HepG2 (cell line): ENCODE results near the gene TCAF1. TPM values are rescaled to one million over a fixed set of nuclear protein-coding genes. Genes with fewer than 3 reads are reported as not detected.

Experiments used
- ARID2 ChIP-seq: sonication (generic); formaldehyde crosslinking; IDR thresholded peaks from 2 replicates; pipeline ENCODE4 v1.8.1; 2022; ENCODE audit warnings: mild to moderate bottlenecking, missing genetic modification reagents, borderline replicate concordance
- ATF6 ChIP-seq: sonication (generic); formaldehyde crosslinking; conservative IDR thresholded peaks from 2 replicates; pipeline ENCODE4 v1.4.0; 2020; ENCODE audit warnings: missing genetic modification reagents
- EP300 ChIP-seq, 3 experiments: sonication (generic) in 1 of 3; formaldehyde crosslinking in 1 of 3; IDR thresholded peaks; 2 replicates each; pipeline versions ENCODE4 v1.5.1 to v1.6.1; 2011 to 2020; ENCODE audit warnings: low read depth in 2 of 3, low read length in 2 of 3, borderline replicate concordance in 1 of 3, improper control_type of control experiment in 1 of 3, mild to moderate bottlenecking in 1 of 3, missing genetic modification reagents in 1 of 3, moderate library complexity in 1 of 3
- FOXJ3 ChIP-seq: sonication (generic); formaldehyde crosslinking; IDR thresholded peaks from 2 replicates; pipeline ENCODE4 v1.4.0; 2020; ENCODE audit warnings: missing genetic modification reagents, mild to moderate bottlenecking, borderline replicate concordance
- MAF1 ChIP-seq: sonication (generic); formaldehyde crosslinking; IDR thresholded peaks from 2 replicates; pipeline ENCODE4 v1.5.0; 2020; ENCODE audit warnings: missing genetic modification reagents, borderline replicate concordance
- MTA1 ChIP-seq: sonication (generic); formaldehyde crosslinking; IDR thresholded peaks from 2 replicates; pipeline ENCODE4 v1.4.0; 2020; ENCODE audit warnings: missing genetic modification reagents, mild to moderate bottlenecking, borderline replicate concordance
- NFATC3 ChIP-seq: sonication (generic); formaldehyde crosslinking; IDR thresholded peaks from 2 replicates; pipeline ENCODE4 v1.5.1; 2020; ENCODE audit warnings: mild to moderate bottlenecking, missing genetic modification reagents
- RXRA ChIP-seq: sonication (generic); formaldehyde crosslinking; IDR thresholded peaks from 2 replicates; pipeline ENCODE4 v1.5.1; 2020; ENCODE audit warnings: missing genetic modification reagents
- SAP130 ChIP-seq: IDR thresholded peaks from 2 replicates; pipeline ENCODE4 v1.6.1; 2016; ENCODE audit warnings: low read depth
- TBL1XR1 ChIP-seq: fragments of 150-350 bp; IDR thresholded peaks from 2 replicates; pipeline ENCODE4 v1.6.1; 2014; ENCODE audit warnings: borderline replicate concordance, low read length; ENCODE audit not compliant: partially characterized antibody
- THAP11 ChIP-seq: IDR thresholded peaks from 2 replicates; pipeline ENCODE4 v1.6.1; 2016; ENCODE audit warnings: missing biosample characterization, missing genetic modification reagents
- TRIM22 ChIP-seq: fragments of 450-650 bp; IDR thresholded peaks from 2 replicates; pipeline ENCODE4 v1.6.1; 2017
- ZBTB8A ChIP-seq: sonication (generic); formaldehyde crosslinking; IDR thresholded peaks from 2 replicates; pipeline ENCODE4 v1.4.0; 2020; ENCODE audit warnings: mild to moderate bottlenecking, low read depth, missing genetic modification reagents, borderline replicate concordance
- ZNF180 ChIP-seq: sonication (generic); formaldehyde crosslinking; IDR thresholded peaks from 2 replicates; pipeline ENCODE4 v1.4.0; 2020; ENCODE audit warnings: low read depth, missing genetic modification reagents, borderline replicate concordance
- ZNF761 ChIP-seq: sonication (generic); formaldehyde crosslinking; conservative IDR thresholded peaks from 2 replicates; pipeline ENCODE4 v1.4.0; 2020; ENCODE audit warnings: mild to moderate bottlenecking, missing genetic modification reagents
- ZNF792 ChIP-seq: IDR thresholded peaks from 2 replicates; pipeline ENCODE4 v1.6.1; 2016
- ZSCAN31 ChIP-seq: sonication (generic); formaldehyde crosslinking; IDR thresholded peaks from 2 replicates; pipeline ENCODE4 v1.5.0; 2020; ENCODE audit warnings: low read depth, mild to moderate bottlenecking, missing genetic modification reagents
- ZXDC ChIP-seq: sonication (generic); formaldehyde crosslinking; IDR thresholded peaks from 2 replicates; pipeline ENCODE4 v1.5.0; 2020; ENCODE audit warnings: mild to moderate bottlenecking, missing genetic modification reagents
- polyA plus RNA-seq, 8 experiments: library from polyadenylated mRNA; depleted of rRNA in 3 of 8; stranded (reverse) in 7 of 8; unstranded in 1 of 8; fragments of >200 nt; fragmentation: Illumina TruSeq in 4 of 8; extraction: Trizol in 4 of 8; gene quantifications; 2 replicates each; pipeline versions ENCODE4 v1.2.1 to v1.2.3, GENCODE V29; 2011 to 2016; ENCODE audit warnings: low read depth in 4 of 8, missing spikeins in 1 of 8, mixed read lengths in 1 of 8; ENCODE audit not compliant: insufficient read depth in 1 of 8
- total RNA-seq, 5 experiments: library from RNA; depleted of rRNA; stranded (reverse); fragments of >200 nt; fragmentation: Illumina TruSeq; extraction: Trizol; gene quantifications; 2 replicates each; pipeline ENCODE4 v1.2.3, GENCODE V29; 2016; ENCODE audit warnings: low read depth in 1 of 5
- TF ChIP-seq, protein P1 (sequence below): sonication (generic); formaldehyde crosslinking; IDR thresholded peaks from 2 replicates; pipeline ENCODE4 v1.8.0; 2022; ENCODE audit warnings: mild to moderate bottlenecking, missing genetic modification reagents, moderate library complexity
- TF ChIP-seq, protein P2 (sequence below): sonication (generic); formaldehyde crosslinking; IDR thresholded peaks from 2 replicates; pipeline ENCODE4 v1.4.0; 2020; ENCODE audit warnings: missing genetic modification reagents

Gene TCAF1
- total and polyA plus RNA-seq, 2 of the 13 experiments (the other 11 are each of a cell fraction or from before 2014, with no cell fraction given), result 36.2 to 101 TPM

- TF ChIP-seq EP300 (IDR thresholded peaks at IDR 0.05; ENCODE audit: low read depth in 2 of 2, low read length in 2 of 2), result peak in 1 of 2 experiments; percentile 52; a peak in 1 of 4 replicates
- TF ChIP-seq EP300 (CRISPR knock-in tag; IDR thresholded peaks at IDR 0.05; ENCODE audit: borderline replicate concordance), result no peak; the same call in 1 of the 2 replicates
- no peak for TF ChIP-seq FOXJ3
- no peak; the same call in 1 of the 2 replicates for TF ChIP-seq ZNF761 (CRISPR knock-in tag)
- TF ChIP-seq ZNF180 (CRISPR knock-in tag), result no peak
- TF ChIP-seq, protein P1, sequence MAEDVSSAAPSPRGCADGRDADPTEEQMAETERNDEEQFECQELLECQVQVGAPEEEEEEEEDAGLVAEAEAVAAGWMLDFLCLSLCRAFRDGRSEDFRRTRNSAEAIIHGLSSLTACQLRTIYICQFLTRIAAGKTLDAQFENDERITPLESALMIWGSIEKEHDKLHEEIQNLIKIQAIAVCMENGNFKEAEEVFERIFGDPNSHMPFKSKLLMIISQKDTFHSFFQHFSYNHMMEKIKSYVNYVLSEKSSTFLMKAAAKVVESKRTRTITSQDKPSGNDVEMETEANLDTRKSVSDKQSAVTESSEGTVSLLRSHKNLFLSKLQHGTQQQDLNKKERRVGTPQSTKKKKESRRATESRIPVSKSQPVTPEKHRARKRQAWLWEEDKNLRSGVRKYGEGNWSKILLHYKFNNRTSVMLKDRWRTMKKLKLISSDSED, result no peak
- no peak for TF ChIP-seq ARID2 (CRISPR knock-in tag)
- TF ChIP-seq TRIM22, result no peak
- TF ChIP-seq, protein P2, sequence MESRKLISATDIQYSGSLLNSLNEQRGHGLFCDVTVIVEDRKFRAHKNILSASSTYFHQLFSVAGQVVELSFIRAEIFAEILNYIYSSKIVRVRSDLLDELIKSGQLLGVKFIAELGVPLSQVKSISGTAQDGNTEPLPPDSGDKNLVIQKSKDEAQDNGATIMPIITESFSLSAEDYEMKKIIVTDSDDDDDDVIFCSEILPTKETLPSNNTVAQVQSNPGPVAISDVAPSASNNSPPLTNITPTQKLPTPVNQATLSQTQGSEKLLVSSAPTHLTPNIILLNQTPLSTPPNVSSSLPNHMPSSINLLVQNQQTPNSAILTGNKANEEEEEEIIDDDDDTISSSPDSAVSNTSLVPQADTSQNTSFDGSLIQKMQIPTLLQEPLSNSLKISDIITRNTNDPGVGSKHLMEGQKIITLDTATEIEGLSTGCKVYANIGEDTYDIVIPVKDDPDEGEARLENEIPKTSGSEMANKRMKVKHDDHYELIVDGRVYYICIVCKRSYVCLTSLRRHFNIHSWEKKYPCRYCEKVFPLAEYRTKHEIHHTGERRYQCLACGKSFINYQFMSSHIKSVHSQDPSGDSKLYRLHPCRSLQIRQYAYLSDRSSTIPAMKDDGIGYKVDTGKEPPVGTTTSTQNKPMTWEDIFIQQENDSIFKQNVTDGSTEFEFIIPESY (CRISPR knock-in tag), result no peak
- TF ChIP-seq MAF1 (CRISPR knock-in tag), result no peak
- no peak for TF ChIP-seq NFATC3 (CRISPR knock-in tag)
- no peak for TF ChIP-seq ZXDC (CRISPR knock-in tag)
- TF ChIP-seq ZNF792, result peak; percentile 76; the same call in 1 of the 2 replicates
- no peak for TF ChIP-seq MTA1
- TF ChIP-seq ZSCAN31 (CRISPR knock-in tag), result 0 out of 2 replicates have a peak, but pooled peaks have one; percentile 25
- peak; percentile 82 for TF ChIP-seq RXRA
- peak; percentile 39; the same call in 1 of the 2 replicates for TF ChIP-seq THAP11 (CRISPR knock-in tag)
- TF ChIP-seq SAP130 (CRISPR knock-in tag), result peak; percentile 75
- peak; percentile 40 for TF ChIP-seq TBL1XR1
- TF ChIP-seq ATF6 (CRISPR knock-in tag), result no peak
- no peak for TF ChIP-seq ZBTB8A (CRISPR knock-in tag)
These were observed 19.9 kb downstream of the TCAF1 start (continued) for GRCh38 chr7:143882020-143882603.
